Measurements from ENCODE around the gene SLC29A4.

The SLC29A4 gene

DNA sequence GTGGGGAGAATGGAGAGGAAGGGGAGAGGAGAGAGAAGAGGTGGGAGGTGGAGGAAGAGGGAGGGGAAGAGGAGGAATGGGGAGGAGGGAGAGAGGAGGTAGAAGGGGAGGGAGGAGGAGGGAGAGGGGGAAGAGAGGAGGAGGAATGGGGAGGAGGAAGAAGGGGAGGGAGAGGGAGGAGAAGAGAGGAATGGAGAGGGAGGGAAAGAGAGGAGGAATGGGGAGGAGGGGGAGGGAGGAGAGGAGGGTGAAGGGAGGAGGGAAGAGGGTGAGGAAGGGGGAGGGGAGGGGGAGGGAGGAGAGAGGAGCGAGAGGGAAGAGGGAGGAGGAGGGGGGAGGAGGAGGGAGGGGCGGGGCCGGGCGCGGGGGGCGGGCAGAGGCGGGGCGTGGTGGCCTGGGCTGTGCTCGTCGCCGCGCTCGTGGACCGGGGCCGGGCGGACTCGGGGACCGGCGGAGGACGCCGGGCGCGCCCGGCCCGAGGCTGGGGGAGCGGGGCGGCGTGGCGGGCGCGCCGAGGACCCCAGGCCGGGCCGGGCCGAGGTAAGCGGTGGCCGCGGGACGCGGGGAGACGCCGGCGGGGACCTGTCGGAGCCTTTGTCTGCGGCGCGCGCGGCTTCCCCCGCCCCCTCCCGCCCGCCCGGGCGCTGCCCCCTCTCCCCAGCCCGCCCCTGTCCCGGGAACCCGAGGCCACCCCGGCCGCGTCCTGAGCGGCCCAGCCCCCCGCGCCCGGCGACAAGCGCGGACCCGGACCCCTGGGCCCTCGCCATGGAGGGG is at the start of gene SLC29A4:
SLC29A4 (plus strand) TSS at position 401 of the 774 bp plus-strand sequence. CDS start 4,874 bp downstream, outside the sequence.
- TF ChIP-seq CTCF (IDR thresholded peaks at IDR 0.05; ENCODE audit: insufficient read depth, low read length, missing control alignments), result no peak
- no peak for DNase-seq (ENCODE audit: low read depth, low spot score)
- ChIA-PET POLR2A (no interaction called here), CTCF (no interaction called here)
- peak within 1 kb of the TSS; percentile 50 for H3K4me3 ChIP-seq (ENCODE audit: low read depth, low read length)

- DNase-seq (ENCODE audit: low read depth, low spot score), result no peak
- H3K4me3 ChIP-seq (ENCODE audit: low read depth, low read length), result no peak overlapping the region
Measured at GRCh38 chr7:5234852-5235831, 47.6 kb upstream of the SLC29A4 start.

GRCh38 chr7:5237286-5237685 is 45.5 kb upstream of the SLC29A4 start:
- CTCF ChIA-PET, result interaction anchor here (0.7 to 1.0 kb wide), 3 partner anchors 92 to 214 kb away, joined by 3 read pairs; no protein-coding TSS in a partner anchor
- no peak overlapping the region for H3K4me3 ChIP-seq (ENCODE audit: low read depth, low read length)
- no peak for DNase-seq (ENCODE audit: low read depth, low spot score)
- POLR2A ChIA-PET, result no interaction called here
- TF ChIP-seq CTCF (IDR thresholded peaks at IDR 0.05; ENCODE audit: insufficient read depth, low read length, missing control alignments), result no peak

More at GRCh38 chr7:5234852-5235831, 47.6 kb upstream of the SLC29A4 start:
- ChIA-PET POLR2A (no interaction called here), CTCF (interaction anchor here (1.0 to 1.2 kb wide), 2 partner anchors 8 to 323 kb away, joined by 3 read pairs; no protein-coding TSS in a partner anchor)
- TF ChIP-seq CTCF (IDR thresholded peaks at IDR 0.05; ENCODE audit: insufficient read depth, low read length, missing control alignments), result no peak

DNA sequence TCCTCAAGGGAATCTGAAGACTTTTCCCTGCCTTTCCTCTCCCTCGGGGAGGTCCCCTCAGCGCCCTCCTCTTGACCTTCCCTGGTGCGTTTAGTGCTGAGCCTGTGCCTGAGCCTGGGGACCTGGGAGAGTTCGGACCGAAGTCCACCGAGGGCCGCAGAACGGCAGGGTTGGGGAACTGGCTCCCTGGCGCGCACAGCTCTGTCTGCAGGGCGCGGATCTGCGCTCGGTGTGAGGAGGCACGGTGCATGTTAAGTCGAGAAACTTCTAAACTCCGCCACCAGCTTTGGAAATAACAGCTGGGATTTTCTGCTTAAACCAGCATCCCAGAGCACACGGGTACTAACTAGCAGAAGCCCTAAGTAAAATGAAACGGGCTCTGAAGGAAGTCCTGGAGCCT is 44.2 kb upstream of the SLC29A4 start:
- H3K4me3 ChIP-seq (ENCODE audit: low read depth, low read length), result no peak overlapping the region
- ChIA-PET CTCF (interaction anchor here (0.5 kb wide), 1 partner anchor 400 kb away, joined by 3 read pairs; no protein-coding TSS in a partner anchor), POLR2A (no interaction called here)
- no peak for TF ChIP-seq CTCF (IDR thresholded peaks at IDR 0.05; ENCODE audit: insufficient read depth, low read length, missing control alignments)
- DNase-seq (ENCODE audit: low read depth, low spot score), result no peak

DNA sequence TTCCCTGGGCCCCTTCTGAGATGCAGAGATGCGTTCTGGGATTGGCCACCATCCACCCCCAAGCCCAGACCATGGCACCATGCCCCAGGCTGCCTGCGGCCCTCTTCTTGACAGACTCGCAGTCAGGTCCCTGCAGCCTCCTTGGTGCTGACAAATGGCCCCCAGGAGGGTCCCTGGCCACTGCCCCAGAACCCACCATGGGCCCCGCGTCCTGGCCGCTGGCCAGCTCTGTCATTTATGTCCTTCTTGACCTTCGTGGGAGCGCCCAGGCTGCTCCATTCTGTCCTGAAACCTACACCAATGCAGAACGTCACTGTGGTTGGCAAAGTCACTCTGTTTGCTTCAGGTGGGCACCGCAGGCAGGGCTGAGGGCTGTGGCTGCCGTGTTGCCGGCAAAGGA is 39.5 kb upstream of the SLC29A4 start:
- TF ChIP-seq CTCF (IDR thresholded peaks at IDR 0.05; ENCODE audit: insufficient read depth, low read length, missing control alignments), result no peak
- CTCF ChIA-PET, result no interaction called here

More for the DNA sequence above, 39.5 kb upstream of the SLC29A4 start:
- no peak for DNase-seq (ENCODE audit: low read depth, low spot score)
- POLR2A ChIA-PET, result interaction anchor here (1.0 kb wide), 1 partner anchor 207 kb away, joined by 3 read pairs; no protein-coding TSS in a partner anchor
- no peak overlapping the region for H3K4me3 ChIP-seq (ENCODE audit: low read depth, low read length)
